Activated CD4-positive, alpha-beta T cell treated with anti-CD3 and anti-CD28 coated beads, Interleukin-10, Interleukin-2, amounts not matched to agents 100 ng/mL and 50 ng/mL, durations not matched to agents 16 hours and 8 hours (primary cell): ENCODE measurements around the gene DCP1A.

Source experiments
- DNase-seq: peaks from one replicate; pipeline ENCODE4 v3.0.0-alpha.2; 2020

DCP1A gene

DNA sequence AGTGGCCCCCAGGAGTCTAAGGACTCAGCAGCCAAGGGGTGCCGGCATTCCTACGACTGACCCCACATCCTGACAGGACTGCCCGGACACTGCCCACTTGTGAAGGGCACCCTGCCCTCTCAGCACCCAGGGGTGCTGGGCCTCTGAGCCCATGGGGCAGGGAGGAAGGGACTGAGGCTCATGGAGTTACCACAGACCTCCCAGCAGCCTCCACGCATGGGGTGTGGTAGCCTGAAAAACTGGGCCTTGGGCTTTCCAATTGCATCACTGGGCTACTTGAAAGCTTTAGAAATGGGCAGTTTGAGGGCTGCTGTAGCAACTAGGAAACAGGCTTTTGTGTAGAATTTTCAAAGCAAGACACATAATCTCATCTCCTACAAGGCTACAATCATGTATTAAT lies 104.7 kb downstream of the DCP1A start:
- DNase-seq, result no peak

DNA sequence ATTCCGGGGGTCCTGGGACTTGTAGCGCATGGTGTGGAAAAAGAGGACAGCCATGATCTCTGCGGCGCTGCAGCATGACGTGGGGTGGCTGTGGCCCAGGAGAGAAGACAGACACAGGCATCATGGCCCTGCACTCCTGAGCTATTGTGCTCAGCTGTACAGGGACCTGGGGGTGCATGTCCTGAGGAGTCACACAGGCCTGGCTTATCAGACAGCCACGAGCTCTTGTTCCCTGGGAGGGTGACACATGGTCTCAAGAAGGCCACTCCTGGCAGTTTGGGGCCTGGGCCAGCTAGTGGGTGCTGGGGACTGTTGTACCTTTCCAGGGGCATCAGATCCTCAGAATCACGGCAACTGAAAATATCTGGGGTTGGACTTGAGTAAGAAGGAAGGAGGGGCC lies 105.2 kb downstream of the DCP1A start:
- DNase-seq, result no peak

DNA sequence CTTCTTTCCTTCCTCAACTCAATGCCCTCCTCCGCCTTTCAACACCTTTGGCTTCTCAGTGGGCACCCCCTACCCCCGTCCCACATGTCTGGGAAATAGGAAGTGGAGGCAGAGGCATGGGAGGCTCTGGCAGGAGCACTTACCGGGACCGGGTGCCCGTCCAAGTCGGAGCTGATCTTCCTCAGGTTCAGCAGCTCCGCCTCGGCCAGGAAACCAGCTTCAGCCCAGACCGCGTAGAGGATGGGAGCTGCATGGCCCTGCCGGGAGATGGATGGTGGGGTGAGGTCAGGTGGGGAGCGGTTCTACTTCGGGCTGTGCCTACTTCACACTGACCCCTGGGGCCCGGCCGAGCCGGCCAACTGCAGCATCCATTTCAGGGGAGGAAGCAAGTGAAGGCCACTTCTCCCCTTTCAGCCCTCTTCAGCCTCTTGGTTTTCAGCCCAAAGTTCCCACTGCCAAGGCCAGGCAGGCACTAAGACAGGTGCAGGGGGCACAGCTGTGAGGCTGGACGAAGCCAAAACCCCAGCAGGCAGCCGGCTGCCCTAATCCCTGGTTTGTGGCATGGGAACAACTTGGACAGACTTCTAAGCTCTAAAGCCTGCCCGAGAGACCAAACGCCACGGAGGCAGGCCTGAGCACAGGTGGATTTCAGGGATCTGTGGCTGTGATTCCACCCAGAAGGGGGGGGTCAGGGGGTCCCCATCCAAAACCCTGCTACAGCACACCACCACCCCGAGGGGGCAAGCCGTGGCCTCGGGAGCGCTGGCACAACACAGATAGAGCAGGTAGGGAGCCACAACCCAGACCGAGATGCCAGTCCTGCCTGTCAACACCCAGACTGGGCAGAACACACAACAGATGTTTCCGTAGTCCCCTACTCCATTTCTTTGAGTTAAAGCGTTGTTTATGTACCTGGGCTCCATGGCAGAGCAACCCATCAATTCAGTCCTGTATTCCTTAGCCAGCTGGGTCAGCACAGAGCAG lies 106.1 kb downstream of the DCP1A start:
- no peak for DNase-seq

DNA sequence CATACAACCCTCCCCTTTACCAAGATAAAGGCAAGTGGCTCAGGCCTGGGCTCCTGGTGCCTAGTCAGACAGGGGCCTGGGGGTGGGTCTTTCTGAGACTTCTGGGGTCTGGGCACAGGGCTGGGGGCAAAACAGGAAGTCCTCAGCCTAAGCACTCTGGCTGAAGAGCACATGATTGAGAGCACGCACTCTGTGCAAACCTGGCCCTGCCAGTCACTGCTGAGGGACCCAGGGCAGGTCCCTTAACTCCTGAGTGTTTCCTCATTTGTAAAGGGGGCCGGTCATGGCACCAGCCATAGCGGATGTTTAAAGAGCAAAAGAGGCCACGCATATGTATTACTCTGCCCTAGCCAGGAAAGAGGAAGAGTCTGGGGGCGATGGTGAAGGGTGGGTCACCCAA lies 107.5 kb downstream of the DCP1A start:
- no peak for DNase-seq

DNA sequence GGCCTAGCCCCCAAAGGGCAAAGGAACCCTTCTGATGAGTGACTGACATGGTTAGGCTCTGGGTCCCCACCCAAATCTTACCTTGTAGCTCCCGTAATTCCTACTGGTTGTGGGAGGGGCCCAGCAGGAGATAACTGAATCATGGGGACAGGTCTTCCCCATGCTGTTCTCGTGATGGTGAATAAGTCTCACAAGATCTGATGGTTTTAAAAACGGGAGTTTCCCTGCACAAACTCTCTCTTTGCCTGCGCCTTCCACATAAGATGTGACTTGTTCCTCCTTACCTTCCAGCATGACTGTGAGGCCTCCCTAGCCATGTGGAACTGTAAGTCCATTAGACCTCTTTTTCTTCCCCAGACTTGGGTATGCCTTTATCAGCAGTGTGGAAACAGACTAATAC lies 108.5 kb downstream of the DCP1A start:
- DNase-seq, result no peak

DNA sequence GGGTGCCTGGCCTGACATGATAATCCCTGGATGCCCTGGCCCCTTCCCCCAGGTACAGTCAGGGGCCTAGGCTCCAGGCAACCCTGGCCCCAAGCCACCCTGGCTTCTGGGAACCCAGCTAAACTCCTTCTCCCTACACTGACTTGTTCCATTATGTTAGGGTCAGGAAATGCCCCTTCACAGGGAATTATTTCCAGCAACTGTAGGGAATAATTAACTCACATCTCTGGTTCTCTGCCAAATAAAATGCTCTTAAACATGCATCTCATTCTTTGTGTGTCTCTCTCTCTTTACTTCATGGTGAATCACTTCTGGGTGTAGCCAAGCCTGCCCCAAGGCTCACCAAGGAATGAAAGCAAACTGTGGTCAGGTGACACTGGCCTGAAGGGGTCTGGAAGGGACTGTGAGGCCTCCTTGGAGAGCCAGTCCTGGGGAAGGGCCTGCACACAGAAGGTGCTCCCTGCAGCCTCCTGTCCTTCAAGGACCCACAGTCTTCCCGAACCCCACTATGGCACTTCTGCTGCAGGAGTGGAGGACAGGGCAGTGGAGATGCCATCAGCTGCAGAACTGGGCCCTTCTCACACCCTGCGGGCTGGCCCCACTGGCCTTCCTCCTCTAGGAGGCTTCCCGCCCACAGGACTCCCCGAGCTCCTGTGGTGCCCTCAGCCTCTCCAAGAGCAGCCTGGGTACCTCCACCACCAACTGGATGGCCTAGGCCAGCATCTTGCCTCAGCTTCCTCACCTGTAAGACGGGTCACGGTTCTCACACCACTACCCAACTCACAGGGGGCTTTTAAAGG lies 109.1 kb downstream of the DCP1A start:
- no peak for DNase-seq

DNA sequence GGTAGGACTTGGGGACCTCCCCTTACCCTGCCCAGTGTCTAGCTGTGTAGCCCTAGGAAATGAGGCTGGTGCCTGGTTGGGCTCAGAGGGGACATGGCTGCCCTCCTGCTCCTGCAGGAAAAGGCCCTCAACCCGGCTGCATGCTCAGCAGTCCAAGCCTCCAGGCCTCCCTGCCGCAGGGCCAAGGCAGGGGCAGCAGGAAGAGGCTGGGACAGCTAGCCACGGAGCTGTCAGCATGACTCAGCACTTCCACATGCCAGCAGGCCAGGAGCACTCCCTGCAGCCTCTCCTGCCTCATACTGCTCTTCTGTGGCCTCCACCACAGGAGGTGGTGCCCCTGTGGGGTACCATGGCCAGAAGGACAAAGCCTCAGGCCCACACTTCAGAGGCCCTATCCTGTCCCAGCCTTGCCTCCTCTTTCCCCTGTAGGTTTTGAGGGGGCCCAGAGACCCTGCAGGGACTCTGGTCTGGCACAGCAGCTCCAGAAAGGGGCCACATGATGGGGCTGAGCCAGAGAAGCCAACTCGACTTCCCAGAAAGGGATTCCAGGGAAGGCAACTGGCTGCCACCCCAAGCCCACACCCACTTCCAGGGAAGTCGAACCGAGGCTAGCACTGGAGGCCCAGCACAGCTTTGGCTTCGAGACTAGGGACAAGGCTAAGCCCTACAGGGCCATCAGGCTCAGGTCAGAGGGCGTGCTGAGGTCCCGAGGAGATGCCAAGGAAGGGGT lies 111.1 kb downstream of the DCP1A start:
- DNase-seq, result peak; percentile 46

DNA sequence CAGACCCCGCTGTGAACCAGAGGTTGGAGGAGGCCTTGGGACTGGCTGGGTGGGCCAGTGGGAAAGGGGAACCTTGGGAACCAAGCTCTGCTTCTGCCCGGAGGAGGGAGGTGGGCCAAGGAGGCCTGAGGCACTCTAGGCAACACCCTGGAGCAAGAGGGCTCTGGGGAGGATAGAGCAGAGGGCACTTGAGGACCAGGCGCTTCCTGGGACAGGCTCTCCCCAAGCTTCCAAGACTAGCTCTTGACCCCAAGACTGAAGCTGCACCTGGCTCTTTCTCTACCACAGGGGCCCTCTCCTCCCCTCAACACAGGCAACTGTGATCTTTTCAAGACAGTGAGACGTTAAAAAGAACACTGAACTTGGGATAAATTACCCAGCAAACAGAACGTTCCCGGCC lies 111.8 kb downstream of the DCP1A start:
- no peak for DNase-seq

DNA sequence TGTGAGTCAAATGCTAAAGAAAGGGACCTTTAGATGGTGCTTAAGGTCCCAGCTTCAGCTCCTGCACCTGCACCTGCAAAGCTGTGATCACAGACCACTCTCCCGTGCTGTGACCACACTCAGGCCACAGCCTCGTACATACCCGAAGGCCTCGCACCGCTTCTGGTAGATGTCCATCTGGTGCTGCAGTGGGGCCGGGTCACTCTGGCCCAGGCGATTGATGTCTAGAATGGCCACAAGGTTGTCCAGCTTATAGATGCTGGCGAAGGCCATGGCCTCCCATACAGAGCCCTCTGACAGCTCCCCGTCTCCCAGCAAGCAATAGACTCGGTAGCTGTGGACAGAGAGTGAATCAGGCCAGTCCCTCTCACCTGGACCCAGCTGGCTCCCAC lies 112.5 kb downstream of the DCP1A start:
- DNase-seq, result no peak

DNA sequence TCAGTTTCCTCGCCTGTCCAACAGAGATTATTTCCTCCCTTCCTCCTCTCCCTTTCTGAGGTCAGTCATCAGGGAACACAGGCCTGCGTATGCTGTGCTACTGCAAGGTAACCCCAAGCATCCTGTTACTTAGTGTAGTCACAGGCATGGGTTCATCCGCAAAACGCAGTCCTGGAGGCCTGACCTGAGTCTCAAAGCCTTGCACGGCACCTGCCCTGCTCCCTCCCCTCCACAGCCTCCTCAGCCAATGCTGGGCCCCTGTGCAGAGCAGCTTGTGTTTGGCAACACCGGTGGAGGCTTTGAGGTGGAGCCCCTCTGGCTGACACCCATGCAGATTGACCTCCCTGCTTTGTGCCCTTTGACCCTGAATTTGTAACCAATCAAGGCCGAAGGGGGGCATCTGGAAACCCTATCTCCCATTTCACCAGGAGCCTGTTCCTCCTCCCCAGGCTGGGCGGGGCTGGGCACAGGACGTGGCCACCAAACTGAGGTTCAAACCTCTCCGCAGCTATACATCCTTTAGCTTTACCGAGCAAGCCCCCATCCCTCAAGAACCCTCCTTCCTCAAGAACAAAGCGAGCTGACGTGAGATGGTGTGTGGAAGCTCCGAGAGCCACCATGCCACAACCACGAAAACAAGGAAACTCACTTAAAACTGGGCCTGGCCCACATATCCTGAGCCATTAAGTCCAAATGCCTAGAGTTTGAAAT lies 113.1 kb downstream of the DCP1A start:
- no peak for DNase-seq
